ENCODE data around the gene CHSY1.

CHSY1 gene

GRCh38 chr15:101147181-101147580, 104.7 kb downstream of the CHSY1 start:
- POLR2A ChIA-PET: no interaction called here
- no peak for TF ChIP-seq CTBP1 (IDR thresholded peaks at IDR 0.05; ENCODE audit: borderline replicate concordance)
- no peak for TF ChIP-seq FOXM1 (IDR thresholded peaks at IDR 0.05; ENCODE audit: borderline replicate concordance)
- TF ChIP-seq NFRKB (IDR thresholded peaks at IDR 0.05): no peak
- TF ChIP-seq PKNOX1 (IDR thresholded peaks at IDR 0.05): no peak
- no peak for TF ChIP-seq ELF4 (IDR thresholded peaks at IDR 0.05)
- no peak for TF ChIP-seq TARDBP (IDR thresholded peaks at IDR 0.05)
- no peak for TF ChIP-seq ARNT (IDR thresholded peaks at IDR 0.05)
- TF ChIP-seq ZNF384 (IDR thresholded peaks at IDR 0.05): no peak
- no peak for TF ChIP-seq FOXA1 (IDR thresholded peaks at IDR 0.05)
- TF ChIP-seq SP1 (IDR thresholded peaks at IDR 0.05): no peak
- no peak for TF ChIP-seq SUZ12 (IDR thresholded peaks at IDR 0.05)
- no peak for TF ChIP-seq FOXK2 (IDR thresholded peaks at IDR 0.05)
- no peak for TF ChIP-seq LEF1 (IDR thresholded peaks at IDR 0.05; ENCODE audit: borderline replicate concordance)
- no peak for TF ChIP-seq L3MBTL2 (conservative IDR thresholded peaks at IDR 0.05)
- no peak for TF ChIP-seq BHLHE40 (IDR thresholded peaks at IDR 0.05; ENCODE audit: borderline replicate concordance)
- TF ChIP-seq HDGF (IDR thresholded peaks at IDR 0.05; ENCODE audit: borderline replicate concordance): no peak
- CTCF ChIA-PET: no interaction called here
- no peak for DNase-seq (ENCODE audit: extremely low spot score)

GRCh38 chr15:101146118-101146702, 105.6 kb downstream of the CHSY1 start:
- TF ChIP-seq FOXM1 (IDR thresholded peaks at IDR 0.05; ENCODE audit: borderline replicate concordance): no peak
- TF ChIP-seq NFRKB (IDR thresholded peaks at IDR 0.05): no peak
- TF ChIP-seq PKNOX1 (IDR thresholded peaks at IDR 0.05): no peak
- no peak for TF ChIP-seq FOXK2 (IDR thresholded peaks at IDR 0.05)
- CTCF ChIA-PET: no interaction called here
- POLR2A ChIA-PET: no interaction called here
- DNase-seq (ENCODE audit: extremely low spot score): no peak

GRCh38 chr15:101145362-101145761, 106.5 kb downstream of the CHSY1 start:
- CTCF ChIA-PET: no interaction called here
- no peak for DNase-seq (ENCODE audit: extremely low spot score)
- no peak for TF ChIP-seq BHLHE40 (IDR thresholded peaks at IDR 0.05; ENCODE audit: borderline replicate concordance)
- TF ChIP-seq PKNOX1 (IDR thresholded peaks at IDR 0.05): no peak
- TF ChIP-seq NFRKB (IDR thresholded peaks at IDR 0.05): no peak
- no peak for TF ChIP-seq HDGF (IDR thresholded peaks at IDR 0.05; ENCODE audit: borderline replicate concordance)
- no peak for TF ChIP-seq L3MBTL2 (conservative IDR thresholded peaks at IDR 0.05)
- TF ChIP-seq FOXK2 (IDR thresholded peaks at IDR 0.05): no peak
- TF ChIP-seq FOXM1 (IDR thresholded peaks at IDR 0.05; ENCODE audit: borderline replicate concordance): no peak
- no peak for TF ChIP-seq SUZ12 (IDR thresholded peaks at IDR 0.05)
- TF ChIP-seq LEF1 (IDR thresholded peaks at IDR 0.05; ENCODE audit: borderline replicate concordance): no peak
- TF ChIP-seq ELF4 (IDR thresholded peaks at IDR 0.05): no peak
- TF ChIP-seq CTBP1 (IDR thresholded peaks at IDR 0.05; ENCODE audit: borderline replicate concordance): no peak
- TF ChIP-seq ARNT (IDR thresholded peaks at IDR 0.05): no peak
- no peak for TF ChIP-seq ZNF384 (IDR thresholded peaks at IDR 0.05)
- POLR2A ChIA-PET: no interaction called here

GRCh38 chr15:101143321-101143720, 108.5 kb downstream of the CHSY1 start:
- TF ChIP-seq BHLHE40 (IDR thresholded peaks at IDR 0.05; ENCODE audit: borderline replicate concordance) (no peak), SUZ12 (IDR thresholded peaks at IDR 0.05) (no peak), L3MBTL2 (conservative IDR thresholded peaks at IDR 0.05) (no peak), NFRKB (IDR thresholded peaks at IDR 0.05) (no peak), TARDBP (IDR thresholded peaks at IDR 0.05) (no peak), FOXM1 (IDR thresholded peaks at IDR 0.05; ENCODE audit: borderline replicate concordance) (no peak), PKNOX1 (IDR thresholded peaks at IDR 0.05) (no peak), CTBP1 (IDR thresholded peaks at IDR 0.05; ENCODE audit: borderline replicate concordance) (no peak)
- DNase-seq (ENCODE audit: extremely low spot score): no peak
- ChIA-PET CTCF (interaction anchor here (0.7 to 1.0 kb wide), 3 partner anchors 9 to 56 kb away, joined by 3 to 7 read pairs (median 5); no protein-coding TSS in a partner anchor), POLR2A (no interaction called here)

GRCh38 chr15:101142711-101143110, 109.1 kb downstream of the CHSY1 start:
- DNase-seq (ENCODE audit: extremely low spot score): no peak

More at GRCh38 chr15:101142711-101143110, 109.1 kb downstream of the CHSY1 start:
- ChIA-PET POLR2A (no interaction called here), CTCF (interaction anchor here (1.0 kb wide), 1 partner anchor 18 kb away, joined by 3 read pairs; no protein-coding TSS in a partner anchor)
- TF ChIP-seq PKNOX1 (IDR thresholded peaks at IDR 0.05) (no peak), FOXM1 (IDR thresholded peaks at IDR 0.05; ENCODE audit: borderline replicate concordance) (no peak), LEF1 (IDR thresholded peaks at IDR 0.05; ENCODE audit: borderline replicate concordance) (no peak), NFRKB (IDR thresholded peaks at IDR 0.05) (no peak), L3MBTL2 (conservative IDR thresholded peaks at IDR 0.05) (no peak), FOXK2 (IDR thresholded peaks at IDR 0.05) (no peak), SUZ12 (IDR thresholded peaks at IDR 0.05) (no peak), HDGF (IDR thresholded peaks at IDR 0.05; ENCODE audit: borderline replicate concordance) (no peak), ARNT (IDR thresholded peaks at IDR 0.05) (no peak), ZNF384 (IDR thresholded peaks at IDR 0.05) (no peak), SP1 (IDR thresholded peaks at IDR 0.05) (no peak)

Measured in HEK293T (cell line).